ENCODE data around the gene CEMIP. TPM values are rescaled to one million over a fixed set of nuclear protein-coding genes. Genes with fewer than 3 reads are reported as not detected.

Gene CEMIP
- total and polyA plus RNA-seq, 2 of the 13 experiments (the other 11 are each of a cell fraction or from before 2014, with no cell fraction given) = 4.3 to 28.5 TPM

DNA sequence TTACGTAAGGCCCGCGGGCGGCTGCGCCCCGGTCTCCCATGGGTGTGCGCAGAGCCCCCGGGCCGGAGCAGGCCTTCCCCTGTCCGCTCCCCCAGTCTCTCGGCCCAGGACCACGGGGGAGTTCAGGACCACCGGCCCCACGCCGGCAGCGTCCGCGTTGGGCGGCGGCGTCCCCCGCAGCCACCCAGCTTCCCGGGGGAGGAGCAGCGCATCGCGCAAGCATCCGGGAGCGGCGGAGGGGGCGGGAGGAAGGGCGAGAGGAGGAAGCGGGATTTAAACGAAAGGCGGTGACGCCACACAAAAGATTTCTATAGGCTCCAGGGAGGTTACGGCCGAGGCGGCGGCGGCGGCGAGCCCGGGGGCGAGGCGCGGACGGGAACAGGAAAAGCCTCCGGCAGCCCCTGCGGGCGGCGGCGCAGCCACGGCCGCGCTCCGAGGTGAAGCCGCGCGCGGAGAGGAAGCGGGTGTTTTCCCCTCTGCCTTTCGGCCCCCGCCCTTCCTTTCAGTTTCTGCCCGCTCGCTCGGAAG is 221.5 kb downstream of the CEMIP start, which contains the start of gene TLNRD1 (continued):
- TF ChIP-seq TBL1XR1 (IDR thresholded peaks at IDR 0.05; ENCODE audit: borderline replicate concordance, low read length, partially characterized antibody) (no peak), MAFK (conservative IDR thresholded peaks at IDR 0.05 in 1 of 2, IDR thresholded peaks at IDR 0.05 in 1 of 2; ENCODE audit: low read length in 2 of 2) (no peak), ZNF75D (CRISPR knock-in tag; IDR thresholded peaks at IDR 0.05; ENCODE audit: borderline replicate concordance) (no peak), ZSCAN5A (CRISPR knock-in tag; IDR thresholded peaks at IDR 0.05; ENCODE audit: borderline replicate concordance) (no peak; the same call in 1 of the 2 replicates), ZNF546 (CRISPR knock-in tag; conservative IDR thresholded peaks at IDR 0.05) (no peak), CCAR2 (optimal IDR thresholded peaks at IDR 0.05; ENCODE audit: low read depth, low read length) (no peak), KDM6A (CRISPR knock-in tag; IDR thresholded peaks at IDR 0.05; ENCODE audit: low read depth) (no peak), SMYD3 (CRISPR knock-in tag; IDR thresholded peaks at IDR 0.05) (no peak), ZNF782 (CRISPR knock-in tag; IDR thresholded peaks at IDR 0.05; ENCODE audit: borderline replicate concordance) (no peak), ZNF619 (CRISPR knock-in tag; IDR thresholded peaks at IDR 0.05) (no peak), ZNF143 (CRISPR knock-in tag; IDR thresholded peaks at IDR 0.05) (no peak), CENPBD1 (CRISPR knock-in tag; IDR thresholded peaks at IDR 0.05; ENCODE audit: borderline replicate concordance, low read depth) (peak; percentile 39; the same call in 1 of the 2 replicates), ARID3A (IDR thresholded peaks at IDR 0.05; ENCODE audit: low read depth, low read length) (no peak), ZNF34 (CRISPR knock-in tag; IDR thresholded peaks at IDR 0.05; ENCODE audit: borderline replicate concordance) (no peak), ZNF138 (CRISPR knock-in tag; IDR thresholded peaks at IDR 0.05; ENCODE audit: low read depth) (no peak), FLYWCH1 (CRISPR knock-in tag; IDR thresholded peaks at IDR 0.05) (no peak), PAWR (CRISPR knock-in tag; IDR thresholded peaks at IDR 0.05; ENCODE audit: borderline replicate concordance) (no peak), ARID2 (CRISPR knock-in tag; IDR thresholded peaks at IDR 0.05; ENCODE audit: borderline replicate concordance) (no peak; the same call in 1 of the 2 replicates), ETV6 (CRISPR knock-in tag; conservative IDR thresholded peaks at IDR 0.05) (no peak), MZF1 (CRISPR knock-in tag; IDR thresholded peaks at IDR 0.05; ENCODE audit: borderline replicate concordance) (no peak), ZNF460 (CRISPR knock-in tag; IDR thresholded peaks at IDR 0.05; ENCODE audit: borderline replicate concordance) (no peak), RBM22 (optimal IDR thresholded peaks at IDR 0.05; ENCODE audit: low read length) (no peak), ZNF24 (IDR thresholded peaks at IDR 0.05) (no peak), ZNF496 (CRISPR knock-in tag; IDR thresholded peaks at IDR 0.05; ENCODE audit: insufficient replicate concordance) (no peak), PHF5A (CRISPR knock-in tag; IDR thresholded peaks at IDR 0.05; ENCODE audit: low read depth, unreplicated experiment) (no peak), ATF7 (IDR thresholded peaks at IDR 0.05) (no peak), ATF7 (CRISPR knock-in tag; IDR thresholded peaks at IDR 0.05) (no peak)
- TF ChIP-seq, protein P1, sequence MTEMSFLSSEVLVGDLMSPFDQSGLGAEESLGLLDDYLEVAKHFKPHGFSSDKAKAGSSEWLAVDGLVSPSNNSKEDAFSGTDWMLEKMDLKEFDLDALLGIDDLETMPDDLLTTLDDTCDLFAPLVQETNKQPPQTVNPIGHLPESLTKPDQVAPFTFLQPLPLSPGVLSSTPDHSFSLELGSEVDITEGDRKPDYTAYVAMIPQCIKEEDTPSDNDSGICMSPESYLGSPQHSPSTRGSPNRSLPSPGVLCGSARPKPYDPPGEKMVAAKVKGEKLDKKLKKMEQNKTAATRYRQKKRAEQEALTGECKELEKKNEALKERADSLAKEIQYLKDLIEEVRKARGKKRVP (CRISPR knock-in tag; IDR thresholded peaks at IDR 0.05) = peak in 1 of 2 experiments; percentile 46; a peak in 1 of 4 replicates
